GM12801 (cell line): ENCODE results near the gene GAST.

Source experiments
- CTCF ChIP-seq: IDR thresholded peaks from one replicate; pipeline ENCODE4 v1.5.1; 2011; ENCODE audit warnings: control low read depth; ENCODE audit not compliant: insufficient read length; ENCODE audit errors: extremely low read depth

The GAST gene

GRCh38 chr17:41717408-41718286 is 5.5 kb downstream of the GAST start:
- TF ChIP-seq CTCF: no peak

GRCh38 chr17:41718287-41718645 is 6.1 kb downstream of the GAST start:
- no peak for TF ChIP-seq CTCF

DNA sequence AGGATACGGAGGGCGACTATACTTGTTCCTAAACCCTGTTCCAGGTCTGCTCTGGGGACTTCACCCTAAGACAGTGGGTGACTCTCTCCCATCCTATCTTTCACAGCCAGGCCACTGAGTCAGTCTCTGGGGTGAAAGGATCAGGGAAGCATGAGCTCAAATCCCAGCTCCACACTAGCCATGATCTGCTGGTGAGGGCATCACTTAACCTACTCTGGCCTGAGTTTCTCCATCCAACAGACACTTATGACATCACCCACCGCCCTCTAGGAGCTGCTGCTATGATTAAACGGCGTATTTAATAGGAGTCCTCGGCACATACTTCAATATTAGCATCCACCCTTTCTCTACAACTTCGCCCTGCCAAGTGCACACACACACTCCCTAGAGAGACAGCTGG is 10.1 kb downstream of the GAST start:
- no peak for TF ChIP-seq CTCF

GRCh38 chr17:41723801-41724475 is 11.8 kb downstream of the GAST start:
- no peak for TF ChIP-seq CTCF

GRCh38 chr17:41724476-41725050 is 12.4 kb downstream of the GAST start:
- no peak for TF ChIP-seq CTCF

- TF ChIP-seq CTCF: no peak
Measured at GRCh38 chr17:41725134-41725533, 13.0 kb downstream of the GAST start.

GRCh38 chr17:41728056-41728455 is 15.9 kb downstream of the GAST start:
- no peak for TF ChIP-seq CTCF
